ENCODE data around the gene HYAL2.
"Not testable (repeated sequence)": the region's sequence is repeated elsewhere in the genome, so short reads cannot be mapped to it uniquely, and the experiment has no call there.

Gene HYAL2

GRCh38 chr3:50292159-50293078 is 30.1 kb downstream of the HYAL2 start, which contains the start of gene IFRD2:
Gene IFRD2, minus strand, starts transcription at chr3:50292429. Its CDS starts 155 bp downstream, at chr3:50292274.
- peak; percentile 94 to 95 for DNase-seq (ENCODE audit: low read depth in 2 of 2)

- DNase-seq (ENCODE audit: low read depth in 2 of 2), result no peak
Measured at GRCh38 chr3:50290161-50290641, 32.3 kb downstream of the HYAL2 start.

DNA sequence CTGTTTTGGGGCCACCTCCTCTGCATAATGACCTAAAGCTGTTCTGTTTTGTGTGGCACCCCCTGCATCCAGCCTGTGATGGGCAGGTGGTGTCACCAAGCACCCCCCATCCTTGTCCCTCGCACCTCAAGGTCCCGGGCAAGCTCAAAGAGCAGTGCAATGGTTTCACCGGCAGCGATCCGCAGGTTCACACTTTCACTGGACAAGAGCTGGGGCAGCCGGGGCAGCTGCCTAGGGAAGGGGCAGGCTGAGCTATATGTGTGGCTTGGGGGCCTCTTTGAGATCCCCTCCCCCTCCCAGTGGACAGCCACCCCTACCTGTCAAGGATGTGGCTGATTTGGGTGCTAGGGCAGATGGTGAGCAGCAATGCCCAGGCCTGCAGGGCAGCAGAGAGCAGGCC is 33.4 kb downstream of the HYAL2 start:
- DNase-seq (ENCODE audit: low read depth in 2 of 2), result no peak

GRCh38 chr3:50288387-50289007 is 34.0 kb downstream of the HYAL2 start:
- DNase-seq (ENCODE audit: low read depth in 2 of 2), result no peak

- DNase-seq (ENCODE audit: low read depth in 2 of 2), result no peak
Measured at GRCh38 chr3:50287262-50287661, 35.3 kb downstream of the HYAL2 start.

- no peak for DNase-seq (ENCODE audit: low read depth in 2 of 2)
Measured at GRCh38 chr3:50286322-50287227, 36.0 kb downstream of the HYAL2 start.

GRCh38 chr3:50284121-50284520 is 38.4 kb downstream of the HYAL2 start:
- not testable (repeated sequence) for DNase-seq (ENCODE audit: low read depth in 2 of 2)

GRCh38 chr3:50279255-50280016 is 43.1 kb downstream of the HYAL2 start:
- DNase-seq (ENCODE audit: low read depth in 2 of 2), result no peak

GRCh38 chr3:50278880-50279224 is 43.7 kb downstream of the HYAL2 start, which contains the start of gene LSMEM2:
Gene LSMEM2, plus strand, starts transcription at chr3:50279087. Its CDS starts 27 bp downstream, at chr3:50279114.
- no peak for DNase-seq (ENCODE audit: low read depth in 2 of 2)

- no peak for DNase-seq (ENCODE audit: low read depth in 2 of 2)
Measured at GRCh38 chr3:50278123-50278879, 44.2 kb downstream of the HYAL2 start.

DNA sequence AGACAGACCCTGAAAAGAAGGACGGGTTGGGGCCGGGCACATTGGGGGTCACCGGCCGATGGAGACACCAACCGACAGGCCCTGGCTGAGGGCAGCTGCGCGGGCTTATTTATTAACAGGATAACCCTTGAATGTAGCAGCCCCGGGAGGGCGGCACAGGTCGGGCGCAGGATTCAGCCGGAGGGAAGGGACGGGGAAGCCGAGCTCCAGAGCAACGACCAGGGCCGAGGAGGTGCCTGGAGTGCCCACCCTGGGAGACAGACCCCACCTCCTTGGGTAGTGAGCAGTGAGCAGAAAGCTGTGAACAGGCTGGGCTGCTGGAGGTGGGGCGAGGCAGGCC is 45.8 kb downstream of the HYAL2 start:
- DNase-seq (ENCODE audit: low read depth in 2 of 2), result no peak

DNA sequence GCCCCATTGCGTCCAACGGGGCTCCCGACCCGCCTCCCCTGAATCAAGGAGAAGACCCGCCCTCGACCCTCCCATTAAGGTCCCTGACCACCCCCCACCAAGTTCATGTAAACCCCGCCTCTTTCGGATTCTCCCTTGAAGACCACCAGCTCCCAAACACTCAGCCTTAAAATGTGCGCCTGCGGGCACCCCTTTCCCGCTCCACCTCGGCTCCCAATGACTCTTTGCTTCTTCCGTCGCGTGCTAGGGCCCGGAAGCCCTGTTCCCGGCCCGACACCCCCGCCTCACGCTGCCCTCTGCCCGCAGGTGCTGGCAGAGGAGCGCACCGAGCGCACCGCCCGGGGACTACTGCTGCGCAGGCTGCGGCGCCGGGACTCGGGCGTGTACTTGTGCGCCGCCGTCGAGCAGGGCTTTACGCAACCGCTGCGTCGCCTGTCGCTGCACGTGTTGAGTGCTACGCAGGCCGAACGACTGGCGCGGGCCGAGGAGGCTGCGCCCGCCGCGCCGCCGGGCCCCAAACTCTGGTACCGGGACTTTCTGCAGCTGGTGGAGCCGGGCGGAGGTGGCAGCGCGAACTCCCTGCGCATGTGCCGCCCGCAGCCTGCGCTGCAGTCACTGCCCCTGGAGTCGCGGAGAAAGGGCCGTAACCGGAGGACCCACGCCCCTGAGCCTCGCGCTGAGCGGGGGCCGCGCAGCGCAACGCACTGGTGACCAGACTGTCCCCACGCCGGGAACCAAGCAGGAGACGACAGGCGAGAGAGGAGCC is 46.4 kb downstream of the HYAL2 start:
- DNase-seq (ENCODE audit: low read depth in 2 of 2), result no peak

DNA sequence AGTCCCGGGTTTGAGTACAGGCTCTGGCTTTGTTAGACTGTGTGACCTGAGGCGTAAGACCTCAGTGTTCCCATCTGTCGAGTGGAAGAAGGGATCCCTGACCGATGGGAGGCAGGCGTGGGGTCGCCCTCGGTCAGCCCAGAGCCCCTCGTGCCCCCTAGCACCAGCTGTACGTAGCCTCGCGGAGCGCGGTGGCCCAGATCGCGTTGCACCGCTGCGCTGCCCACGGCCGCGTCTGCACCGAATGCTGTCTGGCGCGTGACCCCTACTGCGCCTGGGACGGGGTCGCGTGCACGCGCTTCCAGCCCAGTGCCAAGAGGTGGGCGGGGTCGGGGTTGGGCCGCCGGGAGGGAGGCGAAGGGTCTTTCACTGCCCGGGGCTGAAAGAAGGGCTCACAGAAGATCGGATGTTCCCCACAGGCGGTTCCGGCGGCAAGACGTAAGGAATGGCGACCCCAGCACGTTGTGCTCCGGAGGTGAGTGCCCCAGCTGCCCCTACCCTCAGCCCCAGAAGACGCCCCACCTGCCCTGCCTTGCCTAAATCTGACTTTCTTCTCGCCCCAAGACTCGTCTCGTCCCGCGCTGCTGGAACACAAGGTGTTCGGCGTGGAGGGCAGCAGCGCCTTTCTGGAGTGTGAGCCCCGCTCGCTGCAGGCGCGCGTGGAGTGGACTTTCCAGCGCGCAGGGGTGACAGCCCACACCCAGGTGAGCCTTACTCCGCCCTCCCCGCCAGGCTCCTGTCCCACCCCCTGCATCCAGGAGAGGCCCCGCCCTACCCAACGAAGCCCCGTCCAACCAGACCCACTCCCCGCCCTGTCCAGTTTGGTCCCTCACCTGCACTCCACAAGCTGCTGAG is 47.2 kb downstream of the HYAL2 start:
- no peak for DNase-seq (ENCODE audit: low read depth in 2 of 2)

- peak; percentile 65 to 68 for DNase-seq (ENCODE audit: low read depth in 2 of 2)
Measured at GRCh38 chr3:50274371-50275104, 48.0 kb downstream of the HYAL2 start.

GRCh38 chr3:50273689-50274065 is 48.9 kb downstream of the HYAL2 start:
- DNase-seq (ENCODE audit: low read depth in 2 of 2), result no peak

GRCh38 chr3:50272911-50273688 is 49.4 kb downstream of the HYAL2 start:
- DNase-seq (ENCODE audit: low read depth in 2 of 2), result peak; percentile 79 to 89

DNA sequence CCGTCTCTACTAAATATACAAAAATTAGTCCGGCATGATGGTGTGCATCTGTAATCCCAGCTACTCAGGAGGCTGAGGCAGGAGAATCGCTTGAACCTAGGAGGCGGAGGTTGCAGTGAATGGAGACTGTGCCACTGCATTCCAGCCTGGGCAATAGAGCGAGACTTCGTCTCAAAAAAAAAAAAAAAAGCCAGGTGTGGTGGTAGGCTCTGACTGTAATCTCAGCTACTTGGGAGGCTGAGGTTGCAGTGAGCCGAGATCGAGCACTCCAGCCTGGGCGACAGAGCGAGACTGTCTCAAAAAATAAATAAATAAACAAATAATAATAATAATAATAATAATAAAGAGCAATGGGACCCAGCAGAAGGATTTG is 50.0 kb downstream of the HYAL2 start:
- not testable (repeated sequence) for DNase-seq (ENCODE audit: low read depth in 2 of 2)
